HG03575 (cell line): ENCODE data around the gene INTS11.

Experiments used
- ATAC-seq: cut with Tn5 transposase; IDR thresholded peaks from one replicate; pipeline ENCODE4 v1.9.1; 2021; ENCODE audit not compliant: unreplicated experiment, insufficient number of reproducible peaks, low FRiP score; ENCODE audit errors: extremely low read depth

The INTS11 gene

DNA sequence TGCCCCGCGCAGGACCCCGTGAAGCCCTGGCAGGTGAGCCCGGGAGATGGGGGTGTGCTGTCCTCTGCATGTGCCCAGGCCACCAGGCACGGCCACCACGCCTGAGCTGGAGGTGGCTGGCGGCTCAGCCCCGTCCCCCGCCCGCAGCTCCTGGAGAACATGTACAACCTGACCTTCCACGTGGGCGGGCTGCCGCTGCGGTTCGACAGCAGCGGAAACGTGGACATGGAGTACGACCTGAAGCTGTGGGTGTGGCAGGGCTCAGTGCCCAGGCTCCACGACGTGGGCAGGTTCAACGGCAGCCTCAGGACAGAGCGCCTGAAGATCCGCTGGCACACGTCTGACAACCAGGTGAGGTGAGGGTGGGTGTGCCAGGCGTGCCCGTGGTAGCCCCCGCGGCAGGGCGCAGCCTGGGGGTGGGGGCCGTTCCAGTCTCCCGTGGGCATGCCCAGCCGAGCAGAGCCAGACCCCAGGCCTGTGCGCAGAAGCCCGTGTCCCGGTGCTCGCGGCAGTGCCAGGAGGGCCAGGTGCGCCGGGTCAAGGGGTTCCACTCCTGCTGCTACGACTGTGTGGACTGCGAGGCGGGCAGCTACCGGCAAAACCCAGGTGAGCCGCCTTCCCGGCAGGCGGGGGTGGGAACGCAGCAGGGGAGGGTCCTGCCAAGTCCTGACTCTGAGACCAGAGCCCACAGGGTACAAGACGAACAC is 8.5 kb upstream of the INTS11 start:
- no peak for ATAC-seq

DNA sequence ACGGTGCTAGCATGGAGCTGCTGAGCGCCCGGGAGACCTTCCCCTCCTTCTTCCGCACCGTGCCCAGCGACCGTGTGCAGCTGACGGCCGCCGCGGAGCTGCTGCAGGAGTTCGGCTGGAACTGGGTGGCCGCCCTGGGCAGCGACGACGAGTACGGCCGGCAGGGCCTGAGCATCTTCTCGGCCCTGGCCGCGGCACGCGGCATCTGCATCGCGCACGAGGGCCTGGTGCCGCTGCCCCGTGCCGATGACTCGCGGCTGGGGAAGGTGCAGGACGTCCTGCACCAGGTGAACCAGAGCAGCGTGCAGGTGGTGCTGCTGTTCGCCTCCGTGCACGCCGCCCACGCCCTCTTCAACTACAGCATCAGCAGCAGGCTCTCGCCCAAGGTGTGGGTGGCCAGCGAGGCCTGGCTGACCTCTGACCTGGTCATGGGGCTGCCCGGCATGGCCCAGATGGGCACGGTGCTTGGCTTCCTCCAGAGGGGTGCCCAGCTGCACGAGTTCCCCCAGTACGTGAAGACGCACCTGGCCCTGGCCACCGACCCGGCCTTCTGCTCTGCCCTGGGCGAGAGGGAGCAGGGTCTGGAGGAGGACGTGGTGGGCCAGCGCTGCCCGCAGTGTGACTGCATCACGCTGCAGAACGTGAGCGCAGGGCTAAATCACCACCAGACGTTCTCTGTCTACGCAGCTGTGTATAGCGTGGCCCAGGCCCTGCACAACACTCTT is 7.7 kb upstream of the INTS11 start:
- ATAC-seq: no peak

DNA sequence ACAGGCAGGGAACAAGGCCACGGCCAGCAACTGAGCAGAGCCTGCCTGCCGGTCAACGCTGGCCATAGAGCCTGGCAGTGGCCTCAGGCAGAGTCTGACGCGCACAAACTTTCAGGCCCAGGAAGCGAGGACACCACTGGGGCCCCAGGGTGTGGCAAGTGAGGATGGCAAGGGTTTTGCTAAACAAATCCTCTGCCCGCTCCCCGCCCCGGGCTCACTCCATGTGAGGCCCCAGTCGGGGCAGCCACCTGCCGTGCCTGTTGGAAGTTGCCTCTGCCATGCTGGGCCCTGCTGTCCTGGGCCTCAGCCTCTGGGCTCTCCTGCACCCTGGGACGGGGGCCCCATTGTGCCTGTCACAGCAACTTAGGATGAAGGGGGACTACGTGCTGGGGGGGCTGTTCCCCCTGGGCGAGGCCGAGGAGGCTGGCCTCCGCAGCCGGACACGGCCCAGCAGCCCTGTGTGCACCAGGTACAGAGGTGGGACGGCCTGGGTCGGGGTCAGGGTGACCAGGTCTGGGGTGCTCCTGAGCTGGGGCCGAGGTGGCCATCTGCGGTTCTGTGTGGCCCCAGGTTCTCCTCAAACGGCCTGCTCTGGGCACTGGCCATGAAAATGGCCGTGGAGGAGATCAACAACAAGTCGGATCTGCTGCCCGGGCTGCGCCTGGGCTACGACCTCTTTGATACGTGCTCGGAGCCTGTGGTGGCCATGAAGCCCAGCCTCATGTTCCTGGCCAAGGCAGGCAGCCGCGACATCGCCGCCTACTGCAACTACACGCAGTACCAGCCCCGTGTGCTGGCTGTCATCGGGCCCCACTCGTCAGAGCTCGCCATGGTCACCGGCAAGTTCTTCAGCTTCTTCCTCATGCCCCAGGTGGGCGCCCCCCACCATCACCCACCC is 6.9 kb upstream of the INTS11 start, which contains the start of gene TAS1R3:
TSS of gene TAS1R3 (plus strand) at position 213 of the 898 bp plus-strand sequence. CDS start at position 279, 66 bp downstream.
- no peak for ATAC-seq

DNA sequence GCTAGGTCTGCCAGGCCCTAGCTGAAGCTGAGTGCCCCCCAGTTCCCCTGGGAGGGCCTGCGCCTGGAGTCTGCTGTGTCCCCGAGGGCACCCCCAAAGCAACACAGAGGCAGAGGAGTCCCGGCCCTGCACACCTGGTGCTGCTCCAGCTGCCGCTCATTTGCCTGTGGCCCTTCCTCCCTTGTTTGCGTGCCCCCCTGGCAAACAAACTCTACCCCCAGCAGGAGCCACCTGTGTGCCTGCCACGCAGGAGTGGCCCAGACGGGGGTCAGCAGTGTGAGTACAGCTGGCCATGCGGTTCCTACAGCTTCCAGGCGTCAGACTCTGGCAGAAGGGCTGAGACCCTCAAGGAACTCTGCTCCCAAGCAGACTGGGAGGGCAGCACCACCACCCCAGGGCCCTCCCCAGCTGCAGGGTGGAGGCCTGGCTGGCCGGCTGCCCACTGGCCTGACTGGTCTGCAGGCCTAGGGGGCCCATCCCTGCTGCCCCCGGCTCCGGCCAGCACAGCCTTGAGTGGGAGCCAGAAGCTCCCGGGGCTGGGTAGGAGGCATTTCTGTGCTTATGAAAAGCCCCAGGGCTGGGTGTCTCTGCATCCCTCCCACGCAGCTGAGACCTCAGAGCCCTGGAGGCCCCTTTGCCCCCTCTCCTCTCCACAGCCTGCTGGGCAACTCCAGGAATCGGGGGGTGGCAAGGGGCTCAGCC is 6.1 kb upstream of the INTS11 start:
- ATAC-seq: no peak

DNA sequence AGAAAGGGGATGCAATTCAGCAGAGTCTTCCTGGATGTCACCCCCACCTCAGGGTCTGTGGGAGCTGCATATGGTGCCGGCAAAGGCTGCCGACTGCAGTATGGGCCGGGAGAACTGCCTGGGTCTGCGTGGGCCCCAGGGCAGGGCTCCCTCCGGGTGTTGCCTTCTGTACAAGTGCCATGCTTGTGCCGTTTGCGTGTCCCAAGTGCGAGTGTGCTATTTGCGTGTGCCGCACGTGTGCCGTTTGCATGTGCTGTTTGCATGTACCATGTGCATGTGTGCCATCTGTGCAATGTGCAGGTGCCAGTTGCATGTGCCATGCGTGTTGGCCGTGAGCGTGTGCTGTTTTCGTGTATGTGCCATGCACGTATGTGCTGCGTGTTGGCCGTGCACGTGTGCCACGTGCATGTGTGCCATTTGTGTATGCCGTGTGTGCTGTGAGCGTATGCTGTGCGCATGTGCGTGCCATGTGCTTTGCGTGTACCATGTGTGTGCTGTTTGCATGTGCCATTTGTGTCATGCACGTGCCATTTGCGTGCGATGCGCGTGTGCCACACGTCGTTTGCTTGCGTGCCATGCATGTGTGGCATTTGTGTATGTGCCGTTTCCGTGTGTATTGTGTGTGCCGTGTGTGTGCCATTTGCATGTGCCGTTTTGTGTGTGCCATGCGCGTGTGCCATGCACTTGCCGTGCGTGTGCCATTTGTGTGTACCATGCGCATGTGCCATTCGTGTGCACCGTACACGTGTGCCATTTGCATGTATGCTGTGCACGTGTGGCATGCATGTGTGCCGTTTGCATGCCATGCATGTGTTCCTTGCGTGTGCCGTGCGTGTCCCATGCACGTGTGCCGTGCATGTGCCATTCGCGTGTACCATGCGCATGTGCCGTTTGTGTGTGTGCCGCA is 5.1 kb upstream of the INTS11 start:
- ATAC-seq: no peak

DNA sequence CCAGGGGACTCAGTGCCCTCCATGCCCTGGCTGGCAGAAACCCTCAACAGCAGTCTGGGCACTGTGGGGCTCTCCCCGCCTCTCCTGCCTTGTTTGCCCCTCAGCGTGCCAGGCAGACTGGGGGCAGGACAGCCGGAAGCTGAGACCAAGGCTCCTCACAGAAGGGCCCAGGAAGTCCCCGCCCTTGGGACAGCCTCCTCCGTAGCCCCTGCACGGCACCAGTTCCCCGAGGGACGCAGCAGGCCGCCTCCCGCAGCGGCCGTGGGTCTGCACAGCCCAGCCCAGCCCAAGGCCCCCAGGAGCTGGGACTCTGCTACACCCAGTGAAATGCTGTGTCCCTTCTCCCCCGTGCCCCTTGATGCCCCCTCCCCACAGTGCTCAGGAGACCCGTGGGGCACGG is 3.8 kb upstream of the INTS11 start:
- ATAC-seq: no peak

DNA sequence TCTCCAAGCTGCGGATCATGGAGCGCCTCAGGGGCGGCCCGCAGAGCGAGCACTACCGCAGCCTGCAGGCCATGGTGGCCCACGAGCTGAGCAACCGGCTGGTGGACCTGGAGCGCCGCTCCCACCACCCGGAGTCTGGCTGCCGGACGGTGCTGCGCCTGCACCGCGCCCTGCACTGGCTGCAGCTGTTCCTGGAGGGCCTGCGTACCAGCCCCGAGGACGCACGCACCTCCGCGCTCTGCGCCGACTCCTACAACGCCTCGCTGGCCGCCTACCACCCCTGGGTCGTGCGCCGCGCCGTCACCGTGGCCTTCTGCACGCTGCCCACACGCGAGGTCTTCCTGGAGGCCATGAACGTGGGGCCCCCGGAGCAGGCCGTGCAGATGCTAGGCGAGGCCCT is 2.8 kb upstream of the INTS11 start:
- ATAC-seq: no peak

DNA sequence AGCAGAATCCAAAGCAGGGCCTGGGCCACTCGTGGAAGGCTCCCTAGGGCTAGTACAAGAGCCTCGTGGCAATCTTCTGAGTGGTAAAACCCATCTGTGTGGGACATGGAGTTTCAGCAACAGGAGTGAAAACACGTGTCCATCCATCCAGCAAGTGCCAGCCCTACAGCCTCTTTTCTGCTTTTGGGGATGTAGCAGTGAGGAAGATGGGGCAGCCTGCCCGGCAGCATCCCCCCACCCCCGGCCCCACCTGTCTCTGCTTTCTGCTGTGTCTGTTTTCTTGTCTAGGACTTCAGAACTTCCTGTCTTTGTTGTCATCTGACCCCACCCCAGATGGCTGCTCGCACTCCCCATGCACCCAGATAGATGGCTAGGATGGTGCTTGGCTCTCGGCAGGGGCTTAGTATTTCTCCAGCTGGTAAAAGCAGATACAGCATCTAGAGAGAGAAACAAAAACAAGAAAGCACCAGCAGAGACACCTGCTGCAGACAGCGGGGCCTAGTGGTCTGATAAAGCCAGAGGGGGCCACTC is 1.7 kb upstream of the INTS11 start:
- ATAC-seq: no peak

DNA sequence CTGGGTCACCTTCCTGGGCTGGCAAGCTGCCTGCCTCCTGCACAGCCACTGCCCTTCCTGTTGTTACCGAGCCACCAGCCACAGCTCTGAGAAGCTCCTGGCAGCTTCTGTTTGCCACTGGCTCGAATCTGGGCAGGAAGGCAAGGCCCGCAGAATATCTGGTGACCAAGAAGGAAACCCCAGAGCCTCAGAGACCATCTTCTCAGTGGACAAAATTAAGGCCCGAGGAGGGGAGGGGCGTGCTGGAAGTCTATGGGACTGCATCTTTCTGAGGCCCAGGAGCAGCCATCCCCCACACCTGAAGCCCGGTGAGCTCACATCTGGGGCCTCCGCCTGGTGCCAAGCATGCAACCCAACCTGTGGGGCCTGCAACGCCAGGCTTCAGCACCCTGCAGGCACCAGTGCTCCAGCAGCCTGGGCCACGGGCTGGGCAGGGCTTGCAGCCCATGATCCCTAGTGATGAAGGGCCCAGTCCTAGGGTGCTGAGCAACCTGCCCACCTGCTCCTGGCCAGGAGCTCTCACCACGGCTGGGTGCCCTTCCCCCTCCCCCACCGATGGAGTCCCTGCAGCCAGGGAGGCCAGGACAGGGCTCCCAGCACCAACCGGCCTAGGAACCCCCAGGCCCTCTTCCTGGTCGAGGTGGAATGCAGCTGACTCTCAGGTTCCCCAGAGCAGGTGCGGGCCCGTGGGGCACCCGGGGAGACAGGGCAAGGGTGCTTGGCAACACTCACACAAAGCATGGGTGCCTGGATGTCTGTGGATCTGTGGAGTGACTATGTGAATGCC is 1.0 kb upstream of the INTS11 start:
- no peak for ATAC-seq

DNA sequence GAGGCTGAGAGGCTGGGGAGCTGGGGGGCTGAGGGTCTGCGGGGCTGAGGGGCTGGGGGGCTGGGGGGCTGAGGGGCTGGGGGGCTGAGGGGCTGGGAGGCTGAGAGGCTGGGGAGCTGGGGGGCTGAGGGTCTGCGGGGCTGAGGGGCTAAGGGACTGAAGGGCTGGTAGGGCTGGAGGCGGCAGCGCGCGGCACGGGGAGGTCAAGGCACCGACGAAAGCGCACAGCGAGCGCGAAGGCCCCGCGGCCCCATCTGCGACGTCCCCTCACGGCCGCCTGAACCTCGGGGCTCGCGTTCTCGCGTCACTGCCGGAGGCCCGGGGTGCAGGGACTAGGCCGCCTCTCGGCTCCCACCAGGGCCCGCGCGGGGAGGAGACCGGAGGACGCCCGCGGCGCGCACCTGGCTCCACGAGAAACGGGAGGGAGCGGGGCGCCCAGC is 356 bp downstream of the INTS11 start:
- ATAC-seq: no peak

DNA sequence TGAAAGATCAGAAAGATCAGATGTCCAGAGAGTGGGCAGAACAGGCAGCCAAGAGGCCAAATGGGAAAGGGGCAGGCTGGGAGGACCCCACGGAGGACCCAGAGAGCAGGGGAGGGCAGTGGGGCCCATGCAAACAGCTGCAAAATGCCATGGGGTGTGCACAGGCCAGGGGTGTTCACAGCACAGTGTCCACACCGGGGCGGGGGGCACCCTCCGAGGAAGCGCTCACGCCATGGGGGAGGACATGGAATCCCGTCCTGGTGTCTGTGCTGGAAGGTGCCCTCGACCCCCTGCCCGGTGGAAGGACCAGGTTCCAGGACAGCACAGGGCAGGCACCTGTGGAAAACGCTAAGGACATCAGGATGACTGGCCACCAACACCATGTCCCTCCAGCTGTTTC is 1.5 kb downstream of the INTS11 start:
- no peak for ATAC-seq

DNA sequence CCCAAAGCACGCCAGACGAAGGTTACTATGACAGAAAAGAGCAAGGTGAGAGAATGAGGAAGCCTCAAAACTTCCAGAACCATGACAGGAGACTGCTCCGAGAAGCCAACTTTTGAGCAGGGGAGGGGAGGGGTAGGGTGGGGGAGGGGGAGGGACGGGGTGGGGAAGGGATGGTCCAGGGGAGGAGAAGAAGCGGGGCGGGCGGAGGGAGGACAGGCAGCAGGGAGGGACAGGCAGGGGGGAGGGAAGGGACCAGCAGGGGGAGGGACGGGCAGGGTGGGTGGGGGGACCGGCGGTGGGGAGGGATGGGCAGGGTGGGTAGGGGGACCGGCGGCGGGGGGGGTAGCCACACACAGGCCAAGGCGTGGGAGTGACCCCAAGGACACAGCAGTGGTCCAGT is 2.0 kb downstream of the INTS11 start:
- ATAC-seq: no peak

DNA sequence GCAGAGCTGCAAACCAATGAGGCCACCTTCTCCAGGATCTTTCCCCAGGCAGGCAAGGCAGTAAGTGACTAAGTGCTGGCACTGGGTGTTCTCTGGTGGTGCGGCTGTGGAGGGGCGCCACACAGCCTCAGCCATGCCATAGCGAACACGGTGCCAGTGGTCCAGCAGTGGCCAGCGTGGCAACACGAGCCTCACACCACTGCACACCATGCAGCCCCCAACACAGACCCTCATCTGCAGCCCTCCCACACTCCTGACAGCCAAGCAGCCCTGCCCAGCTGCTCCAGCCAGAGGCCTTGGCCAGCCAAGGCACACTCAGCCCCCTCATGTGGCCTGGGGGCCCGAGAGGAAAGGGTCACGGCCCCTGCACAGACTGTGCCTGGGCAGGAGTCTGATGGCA is 3.0 kb downstream of the INTS11 start:
- no peak for ATAC-seq

DNA sequence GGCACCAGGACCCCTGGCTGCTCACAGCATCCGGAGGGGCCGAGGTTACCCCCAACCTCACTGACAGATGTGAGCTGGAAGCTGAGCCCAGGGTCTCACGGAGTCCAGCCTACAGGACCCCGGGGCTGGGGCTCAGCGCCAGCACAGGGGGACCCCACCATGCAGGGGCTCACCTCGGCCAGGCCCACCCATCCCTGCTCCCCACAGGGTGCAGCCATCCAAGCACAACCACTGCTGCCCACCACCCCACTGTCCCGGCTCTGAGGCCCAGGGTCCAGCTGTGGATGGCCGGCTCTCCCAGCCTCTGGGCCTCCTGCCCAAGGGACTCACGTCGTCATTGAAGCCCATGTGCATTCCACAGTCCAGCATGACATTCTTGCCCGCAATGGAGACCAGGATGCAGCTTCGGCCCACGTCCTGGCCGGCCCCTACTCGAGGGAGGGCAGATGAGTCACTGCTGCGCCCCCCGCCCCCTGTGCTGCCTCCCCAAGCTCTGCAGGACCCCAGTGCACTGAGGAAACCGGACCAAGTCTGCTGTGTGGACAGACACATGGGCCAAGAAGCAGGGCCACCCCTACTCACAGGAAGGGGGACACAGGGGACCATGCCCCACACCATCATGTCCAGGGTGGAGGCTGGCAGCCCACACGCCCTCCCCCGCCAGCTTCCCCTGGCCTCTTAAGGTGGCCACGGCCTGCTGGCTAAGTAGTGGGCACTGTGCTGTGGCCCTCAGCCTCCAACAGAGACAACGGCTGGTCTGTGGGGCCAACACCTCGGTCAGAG is 3.6 kb downstream of the INTS11 start:
- ATAC-seq: no peak

DNA sequence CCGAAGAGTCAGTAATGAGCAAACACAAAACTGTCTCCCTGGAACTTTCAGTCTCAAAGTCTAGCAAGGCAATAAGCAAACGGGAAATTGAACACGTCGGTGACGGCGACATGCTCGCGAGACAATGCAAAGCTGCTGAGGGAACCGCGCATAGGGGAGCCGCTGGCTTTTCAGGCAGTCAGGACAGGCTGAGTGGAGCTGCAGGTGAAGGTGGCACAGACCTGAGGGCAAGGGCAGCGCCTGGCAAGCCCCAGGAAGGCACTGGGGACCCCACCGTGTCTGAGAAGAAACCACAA is 4.9 kb downstream of the INTS11 start:
- no peak for ATAC-seq

DNA sequence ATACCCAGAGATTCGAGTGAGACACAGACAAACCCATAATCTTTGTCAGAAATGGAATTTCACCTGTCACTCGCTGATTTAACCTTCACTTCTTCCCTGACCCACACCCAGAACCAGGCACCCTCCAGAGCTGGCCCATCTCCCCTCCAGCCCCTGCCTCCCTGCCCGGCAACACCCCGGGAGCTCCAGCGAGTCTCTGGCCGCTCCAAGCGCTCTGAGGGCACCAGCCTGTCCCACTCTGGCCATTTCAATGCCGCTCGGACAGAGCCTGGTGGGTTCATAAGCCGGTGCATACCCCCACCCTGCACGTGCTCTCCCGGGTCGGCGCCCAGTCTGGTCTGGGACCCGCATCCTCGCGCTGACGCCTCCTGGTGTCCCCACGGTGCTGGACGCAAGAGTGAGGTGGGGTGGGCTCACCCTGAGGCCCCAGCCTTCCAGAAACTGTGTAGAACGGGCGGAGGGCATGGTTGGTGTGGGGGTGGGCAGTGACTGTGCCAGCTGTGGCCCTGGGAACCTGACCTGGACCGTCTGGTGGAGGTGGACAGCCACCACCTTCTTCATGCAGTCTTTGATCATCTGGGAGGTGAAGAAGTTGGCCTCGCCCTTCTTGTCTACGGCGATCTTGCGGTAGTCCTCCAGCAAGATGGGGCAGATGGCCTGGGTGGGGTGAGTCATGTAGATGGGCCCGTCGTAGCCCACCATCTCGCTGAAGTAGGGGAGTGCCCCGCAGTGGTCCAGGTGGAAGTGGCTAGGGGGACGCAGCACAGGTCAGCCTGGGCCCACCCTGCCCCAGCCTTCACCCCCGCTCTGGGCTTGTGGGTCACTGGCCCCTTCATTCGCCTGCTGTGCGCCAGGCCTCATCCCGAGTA is 5.4 kb downstream of the INTS11 start:
- ATAC-seq: no peak
